HCT116 (cell line): Measurements from ENCODE around the gene PSMC3IP. TPM values are rescaled to one million over a fixed set of nuclear protein-coding genes. Genes with fewer than 3 reads are reported as not detected.
"Not testable (repeated sequence)": the region's sequence is repeated elsewhere in the genome, so short reads cannot be mapped to it uniquely, and the experiment has no call there.

ENCODE experiments used
- ATAC-seq: fragments of 200-7000 bp; cut with Tn5 transposase; 2 replicates; pipeline ENCODE4 v1.9.1; 2020; ENCODE audit warnings: mild to moderate bottlenecking, moderate library complexity
- BruUV-seq: library from RNA; stranded (reverse); fragments of 400-500 nt; replicated peaks from 2 replicates; lab custom pipeline; 2021; lab: Mats Ljungman, UMichigan
- CTCF ChIA-PET: fragments of 300-600 bp; sonication (Branson Sonifier 250); formaldehyde crosslinking; loops from one replicate; lab custom pipeline; 2021; ENCODE audit warnings: antibody characterized with exemption; lab: Charles Lee
- POLR2A ChIA-PET: fragments of 300-600, 350-600 bp; sonication (Branson Sonifier 250); formaldehyde crosslinking; loops from one replicate; lab custom pipeline; 2021; ENCODE audit warnings: antibody characterized with exemption; lab: Charles Lee
- RAD21 ChIA-PET, 2 experiments: fragments of 300-600 bp; sonication (Branson Sonifier 250); formaldehyde crosslinking; loops; one replicate each; lab custom pipeline; 2023; ENCODE audit warnings: low total read pairs in 2 of 2; ENCODE audit not compliant: uncharacterized antibody in 2 of 2, unreplicated experiment in 2 of 2, low non-redundant PET in 1 of 2; lab: Charles Lee
- DNase-seq: peaks from one replicate; pipeline ENCODE4 v3.0.0-alpha.2; 2010; ENCODE audit warnings: low read depth, low spot score
- H2AFZ ChIP-seq: fragments of 200-600 bp; shearing (Covaris generic), sonication (generic); 2 replicates; pipeline ENCODE4 v1.6.1; 2017; ENCODE audit warnings: low read depth, mixed run types, mixed read lengths, antibody characterized with exemption, low read length; ENCODE audit not compliant: poor library complexity, severe bottlenecking
- H3K27ac ChIP-seq: 2 replicates; pipeline ENCODE4 v1.5.1; 2012; ENCODE audit warnings: low read depth, low read length
- H3K27me3 ChIP-seq: fragments of 200-600 bp; sonication (generic); 2 replicates; pipeline ENCODE4 v1.6.1; 2016; ENCODE audit warnings: mixed run types, low read length, mixed read lengths; ENCODE audit not compliant: insufficient read depth
- H3K36me3 ChIP-seq, 2 experiments: fragments of 200-500 bp in 1 of 2; fragments of 200-600 bp in 1 of 2; sonication (Bioruptor generic) in 1 of 2; sonication (generic) in 1 of 2; 2 replicates each; pipeline versions ENCODE4 v1.5.1 to v1.6.1; 2014 to 2016; ENCODE audit warnings: low read length in 2 of 2, inconsistent platforms in 1 of 2, mixed read lengths in 1 of 2, mixed run types in 1 of 2; ENCODE audit not compliant: insufficient read depth in 2 of 2, control insufficient read depth in 1 of 2
- H3K4me1 ChIP-seq, 2 experiments: fragments of 200-600 bp in 1 of 2; sonication (generic) in 1 of 2; 2 replicates each; pipeline versions ENCODE4 v1.5.1 to v1.6.1; 2012 to 2017; ENCODE audit warnings: low read length in 2 of 2, inconsistent platforms in 1 of 2, mild to moderate bottlenecking in 1 of 2, mixed read lengths in 1 of 2, mixed run types in 1 of 2, moderate library complexity in 1 of 2; ENCODE audit not compliant: insufficient read depth in 2 of 2, control insufficient read depth in 1 of 2
- H3K4me2 ChIP-seq: fragments of 200-600 bp; sonication (generic); 2 replicates; pipeline ENCODE4 v1.6.1; 2017; ENCODE audit warnings: mixed run types, low read length, mixed read lengths
- H3K4me3 ChIP-seq, 2 experiments: fragments of 200-600 bp in 1 of 2; sonication (generic) in 1 of 2; replicated peaks in 1 of 2; 2 replicates each; pipeline ENCODE4 v1.5.1; 2011 to 2016; ENCODE audit warnings: low read length in 2 of 2, control low read depth in 1 of 2, low read depth in 1 of 2, mild to moderate bottlenecking in 1 of 2, mixed read lengths in 1 of 2, mixed run types in 1 of 2
- H3K79me2 ChIP-seq: fragments of 200-600 bp; sonication (generic); 2 replicates; pipeline ENCODE4 v1.6.1; 2017; ENCODE audit warnings: mild to moderate bottlenecking, mixed run types, low read length, moderate library complexity, mixed read lengths; ENCODE audit not compliant: insufficient read depth
- H3K9ac ChIP-seq: fragments of 200-600 bp; sonication (generic); 2 replicates; pipeline ENCODE4 v1.6.1; 2016; ENCODE audit warnings: low read length, mixed read lengths
- H3K9me2 ChIP-seq: fragments of 200-600 bp; sonication (generic), shearing (Covaris generic); 2 replicates; pipeline ENCODE4 v1.6.1; 2017; ENCODE audit warnings: mixed run types, mild to moderate bottlenecking, moderate library complexity; ENCODE audit not compliant: insufficient read depth
- H3K9me3 ChIP-seq, 2 experiments: fragments of 200-500 bp in 1 of 2; fragments of 200-600 bp in 1 of 2; sonication (Bioruptor generic) in 1 of 2; sonication (generic) in 1 of 2; 2 replicates each; pipeline ENCODE4 v1.6.1; 2014 to 2017; ENCODE audit warnings: low read length in 2 of 2, mixed read lengths in 2 of 2, inconsistent platforms in 1 of 2, low read depth in 1 of 2, mild to moderate bottlenecking in 1 of 2, mixed run types in 1 of 2, moderate library complexity in 1 of 2; ENCODE audit not compliant: control insufficient read depth in 1 of 2, insufficient read depth in 1 of 2
- H4K20me1 ChIP-seq: fragments of 200-600 bp; sonication (generic), shearing (Covaris generic); 2 replicates; pipeline ENCODE4 v1.6.1; 2017; ENCODE audit warnings: mixed run types, mild to moderate bottlenecking, moderate library complexity; ENCODE audit not compliant: insufficient read depth
- ATF3 ChIP-seq: IDR thresholded peaks from 2 replicates; pipeline ENCODE4 v1.6.1; 2012
- CBX3 ChIP-seq: IDR thresholded peaks from 2 replicates; pipeline ENCODE4 v1.6.1; 2012; ENCODE audit warnings: low read depth
- CEBPB ChIP-seq: IDR thresholded peaks from 2 replicates; pipeline ENCODE4 v1.6.1; 2012; ENCODE audit warnings: low read depth
- EGR1 ChIP-seq: IDR thresholded peaks from 2 replicates; pipeline ENCODE4 v1.6.1; 2012; ENCODE audit warnings: low read depth
- ELF1 ChIP-seq: IDR thresholded peaks from 2 replicates; pipeline ENCODE4 v1.6.1; 2012; ENCODE audit warnings: low read depth, borderline replicate concordance
- EZH2 ChIP-seq: fragments of 200-600 bp; sonication (generic); IDR thresholded peaks from 2 replicates; pipeline ENCODE4 v1.6.1; 2017; ENCODE audit warnings: antibody characterized with exemption, mixed run types
- EZH2phosphoT487 ChIP-seq: fragments of 200-600 bp; IDR thresholded peaks from 2 replicates; pipeline ENCODE4 v1.6.1; 2018; ENCODE audit warnings: antibody characterized with exemption, borderline replicate concordance
- POLR2AphosphoS5 ChIP-seq: IDR thresholded peaks from 2 replicates; pipeline ENCODE4 v1.6.1; 2011; ENCODE audit warnings: mild to moderate bottlenecking, low read depth, low read length, moderate library complexity
- RAD21 ChIP-seq: IDR thresholded peaks from 2 replicates; pipeline ENCODE4 v1.6.1; 2012; ENCODE audit warnings: low read depth, mild to moderate bottlenecking
- ZBTB33 ChIP-seq: IDR thresholded peaks from 2 replicates; pipeline ENCODE4 v1.6.1; 2011; ENCODE audit warnings: mild to moderate bottlenecking, low read length, moderate library complexity; ENCODE audit not compliant: insufficient replicate concordance; ENCODE audit errors: extremely low read depth
- ZNF274 ChIP-seq: fragments of 200-500 bp; sonication (Bioruptor generic); IDR thresholded peaks from 2 replicates; pipeline ENCODE4 v1.6.1; 2014; ENCODE audit warnings: mild to moderate bottlenecking, low read depth, low read length, inconsistent platforms
- intact Hi-C: fragments of 100-400 bp; cut with micrococcal nuclease; formaldehyde crosslinking; loops from 2 replicates; pipeline ENCODE4 v1.10.0; 2022
- total RNA-seq: library from RNA; stranded (reverse); gene quantifications from one replicate; pipeline ENCODE4 v1.2.1, GENCODE V29; 2021; ENCODE audit not compliant: unreplicated experiment

PSMC3IP gene
- total RNA-seq, 1 experiment from 2014 or later, result 24.3 TPM

- POLR2A ChIA-PET, result no interaction called here
- intact Hi-C loops, result no loop called here
- H3K27me3 ChIP-seq, result no peaks in the 10 kb centered on the region
- no peaks in the 10 kb centered on the region for H3K9me3 ChIP-seq
- peaks cover 17% of the 10 kb centered on the region; the same call in 1 of the 2 replicates for H3K79me2 ChIP-seq
- DNase-seq (no peak), ATAC-seq (no peak)
- CTCF ChIA-PET, result interaction anchor here (0.9 to 2.1 kb wide), 2 partner anchors 25 to 231 kb away, joined by 3 to 8 read pairs; partner anchors contain the start of gene PSMC3IP
- no TSS peak for BruUV-seq
- peak overlapping the region; percentile 86 for H3K4me2 ChIP-seq
- H3K27ac ChIP-seq, result peak overlapping the region; percentile 94; the same call in 1 of the 2 replicates
- H3K36me3 ChIP-seq, result no peaks in the 10 kb centered on the region
- H3K4me1 ChIP-seq, result peaks cover 6 to 33% of the 10 kb centered on the region in 2 experiments
- peak overlapping the region; percentile 93 to 99 for H3K4me3 ChIP-seq
- no peaks in the 10 kb centered on the region for H3K9me2 ChIP-seq
- H2AFZ ChIP-seq, result no peak overlapping the region
- no peaks in the 10 kb centered on the region for H4K20me1 ChIP-seq
- RAD21 ChIA-PET, result no interaction called here
- no peak for TF ChIP-seq RAD21
- no peak for TF ChIP-seq ATF3
- TF ChIP-seq EGR1, result no peak
- TF ChIP-seq POLR2AphosphoS5, result no peak
- no peak for TF ChIP-seq CEBPB
- TF ChIP-seq EZH2phosphoT487, result no peak
- no peak for TF ChIP-seq EZH2
- TF ChIP-seq ZNF274, result no peak
- TF ChIP-seq ELF1, result no peak
- no peak for TF ChIP-seq ZBTB33
- no peak for TF ChIP-seq CBX3
- H3K9ac ChIP-seq, result peak overlapping the region; percentile 97
These were observed 24.2 kb downstream of the PSMC3IP start for GRCh38 chr17:42553161-42553818.

GRCh38 chr17:42552736-42553135 lies 24.8 kb downstream of the PSMC3IP start, which contains the start of gene HSD17B1:
Gene HSD17B1 (plus strand): TSS chr17:42552923. CDS start chr17:42552934, 11 bp downstream.
- H4K20me1 ChIP-seq, ATAC-seq, H3K9me3 ChIP-seq, DNase-seq, BruUV-seq, intact Hi-C loops, POLR2A ChIA-PET, RAD21 ChIA-PET, H3K9me2 ChIP-seq, H3K27me3 ChIP-seq, H3K36me3 ChIP-seq, H2AFZ ChIP-seq, CTCF ChIA-PET: not testable (repeated sequence)
- Histone ChIP-seq H3K4me1 (peaks cover 6 to 38% of the 10 kb centered on the region in 2 experiments), H3K4me3 (peak within 1 kb of the TSS; percentile 93 to 99), H3K79me2 (peaks cover 17% of the 10 kb centered on the region; the same call in 1 of the 2 replicates), H3K9ac (peak within 1 kb of the TSS; percentile 97), H3K27ac (peak within 1 kb of the TSS; percentile 94), H3K4me2 (peak within 1 kb of the TSS; percentile 86)
